GM19351 (cell line): ENCODE results near the gene LYZL6.
"Not testable (repeated sequence)": the region's sequence is repeated elsewhere in the genome, so short reads cannot be mapped to it uniquely, and the experiment has no call there.

Experiments
- ATAC-seq: cut with Tn5 transposase; IDR thresholded peaks from one replicate; pipeline ENCODE4 v1.9.1; 2021; ENCODE audit warnings: mild to moderate bottlenecking, moderate library complexity; ENCODE audit not compliant: unreplicated experiment

The LYZL6 gene

DNA sequence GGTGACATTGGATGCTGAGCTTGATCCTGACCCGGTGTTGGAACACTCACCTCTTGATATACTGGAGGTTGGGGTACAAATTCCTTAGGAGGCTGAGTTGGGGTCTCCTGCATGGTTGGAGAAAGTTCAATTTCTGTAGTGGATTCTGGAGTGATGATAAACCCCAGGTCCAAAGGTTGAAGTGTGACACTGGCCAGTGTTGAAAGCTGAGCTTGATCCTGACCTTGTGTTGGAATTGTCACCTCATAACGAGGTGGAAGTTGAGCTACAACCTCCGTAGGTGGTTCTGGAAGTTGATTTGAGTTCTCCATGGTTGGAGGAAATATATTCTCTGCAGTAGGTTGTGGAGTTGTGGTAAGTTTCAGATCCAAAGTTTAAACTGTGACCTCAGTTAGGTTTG lies 34.1 kb downstream of the LYZL6 start:
- ATAC-seq: no peak

DNA sequence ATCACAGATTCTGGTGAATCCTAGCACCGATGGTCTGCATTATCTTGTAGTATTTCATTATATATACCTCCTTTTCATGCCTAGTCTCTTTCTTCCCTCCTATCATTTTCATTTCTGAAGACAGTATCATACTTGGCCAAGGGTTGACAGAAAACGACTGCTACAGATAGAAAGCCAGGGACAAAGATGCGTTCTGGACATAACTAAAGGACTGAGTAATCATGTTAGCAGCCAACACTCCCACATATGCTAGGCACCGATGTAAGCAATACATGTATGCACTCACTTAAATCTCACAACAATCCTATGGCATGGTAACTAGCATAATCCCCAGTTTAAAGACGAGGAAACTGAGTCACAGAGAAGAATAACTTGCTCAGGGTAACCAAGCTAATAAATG lies 35.8 kb downstream of the LYZL6 start:
- ATAC-seq: no peak

DNA sequence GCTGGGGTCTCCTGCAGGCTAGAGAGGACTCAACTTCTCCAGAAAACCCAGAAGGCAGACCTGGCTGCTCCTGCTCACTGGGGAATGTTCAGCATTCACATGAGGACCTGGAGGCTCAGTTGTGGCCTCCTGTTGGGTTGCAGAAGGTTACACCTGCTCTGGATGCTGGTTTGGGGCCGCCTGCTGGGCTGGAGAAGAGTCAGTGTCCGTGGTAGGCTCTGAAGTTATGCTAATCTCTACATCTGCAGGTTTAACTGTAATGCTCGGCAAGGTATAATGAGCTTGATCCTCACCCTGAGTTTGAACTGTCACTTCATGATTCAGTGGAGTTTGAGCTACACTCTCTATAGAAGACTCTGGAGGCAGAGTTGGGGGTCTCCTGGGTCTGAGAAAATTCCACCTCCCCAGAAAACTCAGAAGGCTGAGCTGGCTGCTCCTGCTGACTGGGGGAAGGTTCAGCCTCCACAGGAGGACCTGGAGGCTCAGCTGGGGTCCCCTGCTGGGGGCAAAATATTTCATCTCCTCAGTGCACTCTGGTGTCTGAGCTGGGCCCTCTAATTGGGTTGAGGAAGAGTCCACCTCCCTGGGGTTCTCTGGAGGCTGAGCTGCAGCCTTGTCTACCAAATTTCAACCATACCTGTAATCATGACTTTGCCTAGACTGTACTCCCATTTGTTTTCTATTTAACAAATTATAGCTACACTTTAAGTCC lies 36.4 kb downstream of the LYZL6 start:
- ATAC-seq: no peak

DNA sequence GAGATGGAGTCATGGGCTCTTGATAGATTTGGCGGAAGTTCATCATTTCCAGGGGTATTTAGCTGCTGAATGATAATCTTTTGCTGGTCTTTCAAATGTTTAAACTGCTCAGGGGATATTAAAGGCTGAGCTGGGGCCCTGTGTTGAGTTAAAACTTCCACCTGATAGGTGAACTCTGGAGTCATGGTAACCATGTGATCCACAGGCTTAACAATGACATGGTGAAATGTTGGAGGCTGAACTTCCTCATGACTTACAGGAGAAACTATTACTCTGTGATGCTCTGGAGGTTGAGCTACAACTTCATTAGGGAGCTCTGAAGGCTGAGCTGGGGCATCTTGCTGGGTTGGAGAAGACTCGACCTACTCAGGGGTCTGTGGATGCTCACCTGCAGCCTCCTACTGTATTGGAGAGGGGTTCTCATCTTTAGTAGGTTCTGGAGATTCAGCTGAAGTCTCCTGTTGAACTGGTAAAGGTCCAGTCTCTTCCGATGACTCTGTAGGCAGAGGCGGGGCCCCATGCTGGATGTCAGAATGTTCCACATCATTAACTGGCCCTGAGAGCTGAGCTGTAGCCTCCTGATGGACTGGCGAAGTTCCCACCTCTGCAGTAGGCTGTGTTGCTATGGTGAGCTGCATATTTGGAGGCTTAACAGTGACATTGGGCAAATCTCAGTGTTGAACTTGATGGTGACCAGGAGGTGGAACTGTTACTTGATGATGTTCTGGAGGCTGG lies 37.2 kb downstream of the LYZL6 start:
- ATAC-seq: no peak

DNA sequence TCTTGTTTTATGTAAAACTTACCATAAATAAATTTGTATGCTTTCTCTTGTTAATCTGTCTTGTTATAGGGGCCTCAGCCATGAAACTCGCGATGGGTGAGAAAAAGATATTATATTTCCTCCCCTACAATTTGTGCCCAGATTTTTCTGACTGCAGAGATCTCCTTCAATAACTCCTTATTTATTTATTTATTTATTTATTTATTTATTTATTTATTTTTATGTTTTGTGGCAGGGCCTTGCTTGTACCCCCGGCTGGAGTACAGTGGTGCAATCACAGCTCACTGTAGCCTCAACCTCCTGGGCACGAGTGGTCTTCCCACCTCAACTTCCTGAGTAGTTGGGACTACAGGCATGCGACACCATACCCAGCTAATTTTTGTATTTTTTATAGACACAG lies 40.1 kb downstream of the LYZL6 start:
- ATAC-seq: no peak

DNA sequence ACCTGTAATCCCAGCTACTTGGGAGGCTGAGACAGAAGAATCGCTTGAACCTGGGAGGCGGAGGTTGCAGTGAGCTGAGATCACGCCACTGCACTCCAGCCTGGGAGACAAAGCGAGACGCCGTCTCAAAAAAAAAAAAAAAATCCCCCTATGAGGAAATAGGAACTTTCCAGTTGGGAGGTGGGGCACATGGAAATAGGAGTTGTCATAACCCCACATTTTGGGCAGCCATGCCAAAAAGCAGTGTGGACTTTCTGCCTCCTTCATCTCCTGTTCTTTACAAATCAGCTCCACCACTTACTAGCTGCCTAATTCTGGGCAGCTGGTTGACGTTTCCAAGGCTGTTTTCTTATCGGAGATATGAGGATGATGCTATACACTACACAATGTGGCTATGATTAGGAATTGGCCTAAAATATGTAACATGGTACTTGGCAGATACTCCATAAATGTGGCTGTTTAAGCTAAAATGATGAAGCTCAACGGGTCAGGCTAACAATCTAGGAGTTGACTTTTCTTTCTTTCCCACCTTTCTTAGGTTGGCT lies 41.8 kb downstream of the LYZL6 start:
- ATAC-seq: no peak

DNA sequence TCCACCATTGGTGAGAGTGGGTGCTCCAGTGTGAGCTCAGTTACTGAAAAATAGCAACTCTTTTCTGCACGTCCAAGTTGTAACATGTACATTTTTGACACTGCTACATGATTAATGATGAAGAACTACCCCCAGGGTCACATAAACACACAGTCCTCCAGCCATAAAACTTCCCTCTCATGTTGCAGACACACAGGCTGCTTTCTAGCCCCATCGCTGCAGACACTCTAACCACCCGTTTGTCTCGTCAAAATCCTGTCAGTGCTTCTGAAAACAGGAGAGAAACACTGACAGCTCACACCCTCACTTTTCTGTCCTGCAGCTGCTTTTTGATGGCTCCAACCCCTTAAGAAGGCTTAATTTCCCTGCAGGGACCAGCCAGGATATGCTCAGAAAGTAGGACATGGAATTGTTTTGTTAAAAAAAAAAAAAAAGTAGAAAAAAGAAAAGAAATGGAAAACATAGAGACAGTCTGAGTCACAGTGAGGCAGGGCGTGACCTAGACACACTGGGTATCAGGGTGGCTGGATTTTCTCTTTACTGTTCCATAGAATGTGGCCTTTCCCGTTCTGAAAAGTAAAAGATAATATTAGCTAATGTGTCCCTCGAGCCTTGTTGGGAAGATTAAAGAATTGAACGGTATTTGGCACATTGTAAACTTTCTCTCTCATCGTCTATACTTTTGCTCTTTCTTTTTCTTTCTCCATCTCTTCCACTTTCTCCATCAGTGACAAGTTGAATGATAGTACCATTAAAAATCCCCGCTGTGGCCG lies 42.6 kb downstream of the LYZL6 start:
- no peak for ATAC-seq

DNA sequence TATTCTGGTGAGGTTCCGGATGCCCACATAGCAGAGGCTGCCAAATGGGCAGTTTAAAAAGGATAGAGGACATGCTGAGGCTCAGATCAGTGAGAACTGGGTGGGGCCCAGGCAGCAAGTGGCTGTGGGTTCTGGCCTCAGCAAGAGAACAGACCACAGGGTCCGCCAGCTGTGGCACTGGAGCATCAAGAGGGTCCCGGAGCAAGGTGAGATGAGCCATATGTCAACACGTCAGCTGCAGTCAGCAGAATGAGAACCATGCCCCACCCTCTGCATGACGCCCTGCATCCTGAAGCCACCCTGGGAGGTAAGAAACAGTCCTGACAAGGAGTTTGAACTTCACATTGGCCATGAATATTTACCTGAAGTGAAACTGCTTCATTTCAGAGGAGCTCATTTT lies 43.2 kb downstream of the LYZL6 start:
- ATAC-seq: no peak

DNA sequence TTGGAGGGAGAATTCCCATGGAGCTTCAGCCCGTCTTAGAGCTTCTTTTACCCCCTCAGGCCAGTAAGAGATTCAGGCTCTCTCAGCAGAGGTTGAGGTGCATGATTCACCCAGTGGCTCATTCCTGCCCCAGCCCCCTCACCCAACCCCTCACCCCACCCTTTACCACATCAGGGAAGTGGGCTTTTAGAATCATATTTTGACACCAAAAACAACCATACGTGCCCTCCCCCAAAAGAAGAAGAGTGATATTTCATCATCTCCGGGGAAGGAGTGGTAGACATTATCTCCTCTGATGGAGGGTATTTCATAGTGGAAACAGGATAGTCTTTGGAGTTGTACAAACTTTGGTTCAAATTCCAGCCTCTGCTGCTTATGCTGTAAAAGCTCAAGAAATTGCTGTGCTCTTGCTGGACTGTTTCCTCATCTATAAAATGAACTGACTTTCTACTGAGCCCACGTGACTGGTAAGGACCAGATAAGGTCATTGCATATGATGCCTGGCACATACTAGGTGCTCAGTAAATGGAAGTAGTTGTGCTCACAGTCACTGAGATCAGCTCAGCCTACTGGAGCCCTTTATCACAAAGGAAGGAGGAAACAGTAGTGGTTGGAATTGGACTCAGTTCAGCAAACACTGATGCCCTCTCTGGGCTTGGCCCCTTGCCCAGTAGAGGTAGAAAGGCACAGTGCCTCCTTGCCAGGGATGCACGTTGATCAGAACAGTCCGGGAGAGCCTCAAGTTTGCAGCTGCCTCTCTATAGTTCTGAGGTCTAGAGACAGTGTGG lies 45.0 kb downstream of the LYZL6 start:
- no peak for ATAC-seq

DNA sequence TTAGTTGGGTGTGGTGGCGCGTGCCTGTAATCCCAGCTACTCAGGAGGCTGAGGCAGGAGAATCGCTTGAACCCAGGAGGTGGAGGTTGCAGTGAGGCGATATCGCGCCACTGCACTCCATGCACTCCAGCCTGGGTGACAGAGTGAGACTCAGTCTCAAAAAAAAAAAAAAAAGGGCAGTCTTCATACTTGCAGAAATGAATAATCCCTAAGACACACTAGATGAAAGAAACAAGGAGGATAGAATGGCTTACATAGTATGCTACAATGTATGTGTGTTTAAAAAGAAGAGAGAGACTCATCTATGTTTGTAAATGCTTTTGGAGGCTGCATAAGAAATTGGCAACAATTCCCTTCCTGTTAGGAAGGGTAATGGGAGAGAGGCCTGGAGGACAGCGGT lies 45.7 kb downstream of the LYZL6 start:
- not testable (repeated sequence) for ATAC-seq

DNA sequence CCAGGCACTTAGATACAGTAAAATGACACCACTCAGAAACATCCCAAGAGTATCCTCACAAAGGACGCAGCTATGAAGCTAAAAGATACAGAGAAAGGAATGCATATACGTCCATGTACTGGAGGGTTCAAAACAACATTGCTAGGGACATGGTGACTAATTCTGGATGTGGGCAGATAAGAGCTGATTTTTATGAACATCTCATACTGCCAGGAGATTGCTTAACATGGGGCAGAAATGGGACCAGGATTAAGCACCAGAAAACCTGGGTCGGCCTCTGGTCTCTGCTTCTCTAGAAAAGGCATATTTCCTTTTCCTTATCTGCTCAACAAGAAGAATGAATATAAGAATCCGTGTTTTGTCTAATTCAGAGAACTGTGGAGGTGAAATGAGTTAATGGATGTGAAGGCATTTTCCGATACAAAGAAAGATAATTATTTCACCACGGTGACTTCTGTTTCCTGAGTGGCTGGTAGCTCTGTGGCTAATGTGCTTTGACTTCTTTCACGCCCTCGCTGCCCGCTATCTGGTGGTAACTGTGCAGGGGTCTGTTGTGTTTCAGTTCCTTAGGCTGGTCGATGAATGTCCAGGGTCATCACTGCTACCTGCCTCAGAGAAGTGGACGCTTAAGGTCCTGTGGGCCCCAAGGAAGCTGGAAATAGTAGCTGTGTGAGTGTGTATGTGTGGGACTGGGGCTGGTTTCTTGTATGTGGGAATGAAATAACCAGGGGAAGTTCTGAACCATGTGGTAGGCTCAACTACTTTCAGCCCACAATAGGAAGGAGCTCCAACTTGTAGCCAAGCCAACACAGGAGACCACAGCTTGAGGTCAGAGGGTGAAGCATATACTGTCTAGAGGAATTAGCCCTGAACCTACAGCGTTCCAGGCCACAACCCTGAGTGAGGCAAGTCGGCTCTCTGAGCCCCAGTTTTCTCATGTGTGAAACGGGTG lies 47.6 kb downstream of the LYZL6 start:
- no peak for ATAC-seq

DNA sequence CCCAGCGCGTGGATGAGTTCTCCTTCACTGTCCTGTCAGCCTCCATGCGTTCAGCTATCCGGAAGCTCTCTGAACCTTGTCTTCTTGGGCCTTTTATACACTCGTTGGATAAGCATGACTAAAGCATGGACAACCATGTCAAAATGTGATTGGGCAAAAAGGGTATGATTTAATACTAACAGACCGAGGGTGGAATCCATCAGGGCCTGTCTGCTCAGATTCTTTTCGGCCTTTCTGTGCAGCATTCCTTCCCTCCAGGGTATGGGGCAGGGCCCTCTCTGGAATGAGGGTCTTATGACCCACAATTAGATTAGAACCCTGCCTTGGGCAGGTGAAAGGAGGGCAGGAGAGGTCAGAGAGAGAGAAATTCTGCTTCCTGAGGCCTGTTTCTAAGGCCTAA lies 49.3 kb downstream of the LYZL6 start:
- ATAC-seq: no peak

DNA sequence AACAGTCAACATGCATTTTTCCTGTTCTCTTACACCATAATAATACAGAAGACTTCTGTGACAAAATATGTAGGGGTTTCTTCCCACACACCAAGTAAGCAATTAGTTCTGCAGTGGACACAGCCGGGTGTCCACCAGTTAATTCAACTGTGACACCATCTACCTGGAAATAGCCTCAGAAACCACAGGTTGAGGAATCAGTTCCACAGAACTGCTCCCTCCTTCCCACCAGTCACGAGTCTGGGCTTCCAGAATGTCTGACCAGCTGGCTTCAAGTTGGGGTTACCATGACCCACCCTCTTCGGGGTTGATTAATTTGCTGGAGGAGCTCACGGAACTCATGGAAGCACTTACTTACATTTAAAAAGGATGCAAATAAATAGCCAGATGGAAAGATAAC lies 49.8 kb downstream of the LYZL6 start:
- ATAC-seq: no peak

DNA sequence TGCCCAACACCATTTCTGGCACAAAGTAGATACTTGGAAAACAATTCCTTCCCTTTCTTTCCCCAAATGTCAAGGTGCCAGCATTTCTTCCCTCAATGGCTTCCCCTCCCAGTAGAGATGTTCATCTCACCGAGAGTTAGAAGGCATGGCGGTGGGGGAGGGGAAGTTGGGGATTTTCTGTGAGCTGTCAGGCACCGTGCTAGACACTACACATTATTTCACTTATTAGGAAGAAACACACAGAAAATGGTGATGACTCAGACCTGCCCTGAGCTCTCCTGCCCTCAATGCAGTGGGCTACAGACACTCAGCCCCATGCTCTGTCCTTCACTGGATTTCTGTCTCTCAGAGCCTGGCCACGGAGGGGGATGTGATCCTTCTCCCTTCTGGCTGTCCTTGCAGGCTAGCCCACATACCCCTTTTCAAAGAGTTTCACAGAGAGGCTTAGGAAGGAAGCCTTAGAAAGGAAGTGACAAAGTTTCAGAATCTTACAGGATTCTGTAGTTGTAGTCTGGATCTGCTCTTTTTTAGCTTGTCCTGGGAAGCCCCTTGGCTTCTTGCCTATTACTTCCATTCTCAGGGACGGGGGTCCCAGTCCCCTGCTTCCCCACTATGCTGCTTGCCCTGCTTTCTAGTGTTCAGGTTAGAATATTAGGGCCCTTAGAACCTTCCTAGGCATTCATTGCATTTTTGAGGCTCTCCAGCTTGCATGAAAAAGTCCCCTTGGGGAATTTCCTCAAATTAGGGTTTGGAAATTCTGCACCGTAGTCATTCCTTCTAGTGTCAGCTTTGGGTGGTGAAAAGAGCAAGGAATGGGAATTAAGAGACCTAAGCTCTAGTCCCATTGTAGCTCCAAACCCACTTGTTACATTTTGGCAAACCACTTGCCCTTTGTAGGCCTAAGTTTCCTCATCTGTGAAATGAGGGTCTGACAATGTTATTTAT lies 51.1 kb downstream of the LYZL6 start:
- ATAC-seq: no peak

DNA sequence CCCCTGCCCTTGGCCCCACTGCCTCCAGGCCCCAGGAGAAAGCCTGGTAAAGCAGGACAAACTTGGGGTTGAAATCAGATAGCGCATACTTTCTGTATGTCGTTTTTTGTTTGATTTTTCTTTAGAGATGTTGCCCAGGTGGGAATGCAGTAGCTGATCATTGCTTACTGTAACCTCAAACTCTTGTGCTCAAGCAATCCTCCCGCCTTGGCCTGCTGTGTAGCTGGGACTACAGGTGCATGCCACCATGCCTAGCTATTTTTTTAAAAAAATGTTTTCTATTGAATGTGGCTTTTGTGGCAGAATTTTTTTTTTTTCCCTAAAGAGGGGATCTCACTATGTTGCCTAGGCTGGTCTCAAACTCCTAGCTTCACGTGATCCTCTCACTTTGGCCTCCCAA lies 52.2 kb downstream of the LYZL6 start:
- no peak for ATAC-seq

DNA sequence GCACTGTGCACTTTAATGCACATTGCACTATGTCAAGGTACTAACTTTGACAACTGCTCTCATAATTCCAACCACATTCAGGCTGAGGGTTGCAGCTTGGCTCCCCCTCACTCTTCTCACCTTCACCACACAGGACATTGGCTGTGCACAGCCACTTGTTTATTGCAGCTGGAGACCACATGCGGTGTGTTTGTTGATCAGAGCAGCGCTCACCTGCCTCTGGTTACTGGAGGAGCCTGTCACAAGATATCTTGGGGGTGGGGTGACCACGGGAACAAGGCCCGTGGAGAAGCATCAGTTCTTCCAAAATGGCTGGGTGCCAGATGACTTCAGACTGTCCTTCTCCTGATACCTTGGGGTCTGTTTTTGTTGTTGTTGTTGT lies 52.7 kb downstream of the LYZL6 start:
- no peak for ATAC-seq

DNA sequence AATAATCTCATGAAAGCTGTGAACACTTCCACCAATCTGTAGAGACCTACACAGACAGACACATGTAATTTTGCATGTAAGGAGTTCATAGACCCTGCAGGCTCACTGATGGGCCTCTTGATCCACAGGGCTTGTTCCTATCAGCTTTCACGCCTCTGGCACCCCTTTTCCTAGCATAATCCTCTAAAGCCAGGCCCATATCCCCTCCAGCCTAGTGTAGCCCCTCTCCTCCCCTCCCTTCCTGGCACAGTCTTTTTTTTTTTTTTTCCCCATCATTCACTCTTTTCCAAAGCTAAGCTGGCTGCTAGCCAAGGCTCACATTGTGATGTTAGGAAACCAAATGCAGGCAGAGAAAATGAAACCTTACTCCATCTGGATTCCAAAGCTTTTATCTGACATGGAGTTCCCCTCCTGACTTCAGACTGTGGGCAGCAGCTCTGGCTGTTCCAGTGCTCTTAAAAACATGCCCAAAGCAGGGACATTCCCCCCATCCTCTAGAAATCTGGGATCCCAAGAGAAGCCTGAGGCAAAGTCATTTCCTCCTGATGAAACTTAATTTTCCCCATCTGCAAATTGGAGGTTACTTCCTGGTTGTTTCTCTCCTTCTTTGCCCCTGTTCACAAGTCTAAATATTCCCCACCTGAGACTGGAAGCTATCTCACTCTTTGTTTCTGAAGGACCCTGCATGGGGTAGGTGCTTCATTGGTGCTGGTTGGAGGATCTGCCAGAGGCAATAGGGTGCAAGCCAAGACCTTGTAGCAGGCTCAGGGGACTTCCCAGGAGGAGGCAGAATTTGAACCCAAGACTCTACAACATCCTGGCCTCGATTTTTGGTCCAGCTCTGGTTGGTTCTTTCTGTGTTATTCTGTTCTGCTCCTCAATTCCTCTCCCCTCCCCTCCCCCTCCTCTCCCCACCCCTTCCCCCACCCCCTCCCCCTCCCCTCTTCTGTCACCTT lies 53.4 kb downstream of the LYZL6 start:
- ATAC-seq: no peak

DNA sequence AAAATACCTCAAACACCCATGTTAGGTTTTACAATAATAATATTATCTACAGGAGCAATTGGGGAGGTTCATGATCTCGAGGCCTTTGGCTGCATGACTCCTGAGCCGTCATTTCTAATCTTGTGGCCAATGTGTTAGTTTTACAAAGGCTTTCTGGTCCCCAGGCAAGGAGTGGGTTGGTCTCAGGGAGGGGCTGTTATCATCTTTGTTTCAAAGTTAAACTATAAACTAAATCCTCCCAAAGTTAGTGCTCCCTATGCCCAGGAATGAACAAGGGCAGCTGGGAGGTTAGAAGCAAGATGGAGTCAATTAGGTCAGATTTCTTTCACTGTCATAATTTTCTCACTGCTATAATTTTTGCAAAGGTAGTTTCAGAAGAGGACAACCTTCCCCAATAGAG lies 54.3 kb downstream of the LYZL6 start:
- no peak for ATAC-seq
